GM15510 (cell line): ENCODE measurements around the gene ADRA1B.

Source experiments
- POLR2A ChIP-seq: IDR thresholded peaks from 3 replicates; pipeline ENCODE4 v1.6.1; 2011; ENCODE audit warnings: borderline replicate concordance; ENCODE audit not compliant: insufficient read length; ENCODE audit errors: extremely low read depth

The ADRA1B gene

GRCh38 chr5:159909126-159909525, 7.2 kb upstream of the ADRA1B start:
- no peak for TF ChIP-seq POLR2A

- no peak for TF ChIP-seq POLR2A
These were observed 6.0 kb upstream of the ADRA1B start for GRCh38 chr5:159910207-159910842.

GRCh38 chr5:159910843-159911229, 5.4 kb upstream of the ADRA1B start:
- TF ChIP-seq POLR2A: no peak

DNA sequence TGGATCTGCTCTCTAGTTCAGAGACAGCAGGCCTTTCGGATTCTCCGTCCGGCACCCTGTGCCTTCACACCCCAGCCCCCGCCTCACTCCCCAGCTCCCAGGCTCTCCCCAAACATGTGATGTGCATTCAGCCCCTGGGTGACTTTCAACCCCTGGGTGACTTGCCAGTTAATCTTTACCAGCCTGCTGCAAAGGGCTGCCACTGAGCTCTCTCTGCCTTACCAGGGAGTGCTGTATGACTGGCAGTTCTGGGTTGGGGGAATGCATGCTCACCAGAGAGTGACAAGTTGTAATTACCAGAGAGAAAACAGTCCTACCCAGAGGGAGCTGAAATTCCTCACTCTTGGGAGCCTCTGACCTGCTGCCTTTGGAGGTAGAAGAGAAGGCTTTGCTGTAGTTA, 4.9 kb upstream of the ADRA1B start:
- no peak for TF ChIP-seq POLR2A

DNA sequence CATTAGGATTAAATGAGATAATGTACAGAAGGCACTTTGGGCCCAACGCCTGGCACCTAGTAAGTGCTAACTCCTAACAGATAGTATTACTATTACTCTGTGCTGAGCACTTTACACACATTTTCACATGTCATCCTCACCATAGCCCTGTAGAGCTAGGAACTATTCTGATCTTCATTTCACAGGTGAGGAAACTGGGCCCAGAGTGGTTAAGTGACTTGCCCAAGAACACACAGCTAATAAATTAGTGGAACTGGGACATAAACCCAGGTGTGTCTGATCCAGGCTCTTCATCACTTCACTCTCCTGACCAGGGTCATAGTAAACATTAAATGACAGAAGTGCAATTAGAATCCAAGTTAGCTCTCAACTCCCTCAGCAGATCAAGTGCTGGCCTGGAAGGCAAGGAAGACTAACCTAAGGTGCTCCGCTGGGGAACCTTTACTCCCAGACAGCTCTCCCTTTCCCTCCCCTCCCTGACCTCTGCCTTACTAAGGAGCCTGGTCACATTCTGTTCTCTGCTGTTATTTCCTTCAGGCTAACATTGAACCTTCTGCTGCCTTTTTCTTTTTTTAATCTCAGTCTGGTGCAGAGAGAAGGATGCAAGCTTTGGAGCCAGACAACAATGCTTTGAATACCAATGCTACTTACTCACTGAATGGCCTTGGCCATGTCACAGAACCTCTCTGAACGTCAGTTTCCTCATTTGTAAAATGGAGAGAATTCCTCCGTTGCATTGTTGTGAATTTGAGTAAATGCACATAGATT, 4.1 kb upstream of the ADRA1B start:
- TF ChIP-seq POLR2A: no peak

- TF ChIP-seq POLR2A: no peak
These were observed 3.2 kb upstream of the ADRA1B start for GRCh38 chr5:159913048-159913447.

- TF ChIP-seq POLR2A: no peak
These were observed 2.8 kb upstream of the ADRA1B start for GRCh38 chr5:159913501-159913900.

- no peak for TF ChIP-seq POLR2A
These were observed 819 bp downstream of the ADRA1B start for GRCh38 chr5:159916841-159917761.

DNA sequence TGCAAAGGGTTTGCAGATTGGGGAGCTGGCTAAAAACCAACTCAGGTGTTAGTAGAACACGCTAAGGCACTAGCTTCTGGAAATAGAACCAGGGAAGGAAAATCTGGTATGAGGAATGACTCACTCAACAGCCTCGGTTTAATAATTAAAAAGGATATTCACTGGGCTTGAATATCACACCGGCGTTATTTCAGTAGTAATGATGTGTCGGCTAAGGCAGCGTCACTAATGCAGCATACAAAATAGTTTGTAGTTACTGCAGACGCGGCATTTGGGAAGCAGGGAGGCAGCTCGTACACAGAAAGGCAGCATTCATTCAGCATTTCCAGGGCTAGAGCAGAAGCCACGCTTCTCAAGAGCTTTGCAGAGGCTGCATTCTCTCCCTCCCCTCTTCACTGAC, 1.7 kb downstream of the ADRA1B start:
- no peak for TF ChIP-seq POLR2A

DNA sequence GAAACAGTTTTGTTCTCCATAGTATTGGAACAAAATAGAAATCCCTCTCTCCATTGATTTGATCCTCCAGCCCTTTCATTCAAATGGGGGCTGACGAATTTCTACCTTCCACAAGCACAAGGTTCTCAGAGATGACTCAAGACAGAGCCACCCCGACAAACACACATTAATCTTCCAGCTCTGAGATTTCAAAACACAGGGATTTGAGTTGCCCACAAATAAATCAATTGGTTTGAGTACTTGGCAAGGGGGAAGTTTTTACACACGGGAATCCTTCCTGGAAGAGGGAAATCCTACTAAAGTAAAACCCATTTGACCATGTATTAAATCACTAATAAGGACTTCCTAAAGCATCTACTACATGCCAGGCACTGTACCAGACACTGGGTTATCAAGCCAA, 5.4 kb downstream of the ADRA1B start:
- TF ChIP-seq POLR2A: no peak

DNA sequence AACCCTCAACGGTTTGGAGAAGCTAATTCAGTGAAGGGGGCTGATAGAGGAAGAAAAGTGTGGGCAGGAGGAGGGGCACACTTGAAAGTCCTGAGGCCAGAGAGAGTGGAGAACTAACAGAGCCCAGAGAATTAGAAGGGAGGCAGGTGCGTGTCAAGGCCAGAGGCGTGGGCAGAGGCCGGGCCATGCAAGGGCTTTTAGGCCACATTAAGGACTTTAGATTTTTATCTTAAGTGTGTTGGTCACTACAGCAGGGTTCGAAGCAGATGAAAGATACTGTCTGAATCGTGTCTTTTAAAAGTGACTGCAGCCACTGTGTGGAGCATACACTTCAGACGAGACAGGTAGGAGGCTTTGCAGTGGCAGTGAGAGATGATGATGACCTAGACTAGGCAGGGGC, 6.7 kb downstream of the ADRA1B start:
- no peak for TF ChIP-seq POLR2A

GRCh38 chr5:159928122-159928909, 12.0 kb downstream of the ADRA1B start:
- TF ChIP-seq POLR2A: no peak

DNA sequence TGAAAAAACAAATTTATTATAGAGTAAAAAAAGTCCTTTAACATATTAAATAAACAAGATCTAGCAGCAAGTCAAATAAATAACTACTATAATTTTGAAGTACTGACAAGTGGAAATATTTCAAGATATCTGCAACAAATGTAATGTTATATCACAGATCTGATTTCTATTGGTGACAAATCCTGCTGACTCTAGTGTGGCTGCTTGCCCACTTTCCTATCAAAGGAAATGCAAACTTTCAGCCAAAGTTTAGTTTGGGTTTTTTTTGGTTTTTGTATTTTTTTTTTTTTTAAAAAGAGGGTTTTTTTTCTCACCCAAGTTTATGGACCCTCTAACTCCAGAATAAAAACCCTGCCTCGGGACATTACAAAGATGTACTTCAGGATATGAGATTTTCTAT, 12.9 kb downstream of the ADRA1B start:
- no peak for TF ChIP-seq POLR2A

DNA sequence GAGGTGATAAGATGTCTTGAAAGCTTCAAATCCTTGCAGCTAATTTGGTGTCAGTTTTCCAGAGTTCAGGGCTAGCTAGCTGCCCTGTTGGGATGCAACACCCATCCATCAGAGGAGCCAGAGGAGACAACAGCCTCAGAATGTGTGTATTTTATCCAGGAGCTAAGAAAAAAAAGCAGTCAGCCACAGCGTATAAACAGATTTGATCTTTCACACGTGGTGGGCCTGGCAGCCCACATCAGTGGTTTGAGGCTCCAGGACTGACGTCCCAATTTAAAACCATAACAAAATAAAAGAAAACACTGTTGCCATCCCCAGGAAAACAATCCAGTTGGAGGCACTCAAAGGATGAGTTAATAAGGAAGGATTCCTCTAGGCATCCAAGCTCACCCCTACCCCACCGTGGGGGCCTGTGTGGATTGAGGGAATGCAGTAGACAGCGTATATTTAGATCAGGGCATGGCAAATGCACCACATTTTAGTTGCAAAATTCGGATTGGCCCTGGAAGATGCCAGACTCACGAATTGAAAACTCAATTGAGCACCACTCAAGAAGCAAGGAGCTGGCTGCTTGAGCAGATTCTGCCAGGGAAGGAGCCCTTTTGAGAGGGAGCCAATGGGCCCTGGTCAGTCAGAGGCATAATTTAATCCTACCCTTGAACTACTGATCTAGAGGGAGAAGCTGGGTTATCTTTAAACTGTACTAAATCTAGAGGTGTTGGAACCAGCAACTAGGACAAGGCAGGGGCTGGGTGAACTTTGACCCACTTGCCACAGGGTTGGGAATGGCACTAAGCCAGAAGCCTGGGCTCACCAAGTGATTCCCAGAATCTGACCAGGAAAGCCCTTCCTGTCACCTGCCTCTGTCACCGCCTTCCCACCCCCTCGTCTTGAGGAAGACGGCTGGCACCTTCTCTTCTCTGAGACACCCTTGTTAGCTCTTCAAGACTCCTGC, 17.5 kb downstream of the ADRA1B start:
- TF ChIP-seq POLR2A: no peak

DNA sequence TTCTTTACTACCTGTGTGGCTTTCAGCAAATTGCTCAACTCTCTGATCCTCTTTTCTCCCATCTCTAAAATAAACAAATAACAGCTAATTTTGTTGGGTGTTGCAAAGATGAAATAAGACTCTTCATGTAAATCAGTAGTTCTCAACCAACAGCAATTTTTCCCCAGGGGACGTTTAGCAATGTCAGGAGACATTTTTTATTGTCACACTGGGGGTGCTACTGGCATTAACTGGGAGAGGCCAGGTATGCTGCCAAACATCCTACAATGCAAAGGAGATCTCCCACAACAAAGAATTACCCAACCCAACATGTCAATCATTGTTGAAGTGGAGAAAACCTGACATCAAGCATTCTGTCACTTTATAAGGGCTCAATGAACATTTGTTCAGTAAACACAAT, 19.7 kb downstream of the ADRA1B start:
- TF ChIP-seq POLR2A: no peak
